A549 (cell line): ENCODE results near the gene UACA. TPM values are rescaled to one million over a fixed set of nuclear protein-coding genes. Genes with fewer than 3 reads are reported as not detected.

Experiments
- ATAC-seq, 2 experiments: fragments of 200-7000 bp in 1 of 2; fragments of >200 bp in 1 of 2; cut with Nextera tagmentation in 1 of 2; cut with Tn5 transposase in 1 of 2; 3 replicates each; pipeline versions ENCODE4 v1.8.0 to v1.9.1; 2018 to 2020; ENCODE audit warnings: mild to moderate bottlenecking in 1 of 2, moderate library complexity in 1 of 2
- CTCF ChIA-PET: fragments of 300-600 bp; sonication (Branson Sonifier 250); formaldehyde crosslinking; extraction: SDS; loops from one replicate; lab custom pipeline; 2021; ENCODE audit warnings: antibody characterized with exemption, inconsistent platforms; lab: Yijun Ruan, JAX
- POLR2A ChIA-PET: fragments of 350-600 bp; formaldehyde crosslinking; extraction: SDS; loops from one replicate; lab custom pipeline; 2021; ENCODE audit warnings: antibody characterized with exemption, inconsistent platforms; lab: Yijun Ruan, JAX
- DNase-seq, 2 experiments: peaks; one replicate each; pipeline versions ENCODE4 v3.0.0 to v3.0.0-alpha.2; 2011 to 2016; ENCODE audit warnings: low read depth in 1 of 2, low spot score in 1 of 2
- FAIRE-seq: peaks from 2 replicates; lab custom pipeline; 2011; peaks lifted over from hg19 to GRCh38; lab: Jason Lieb, UNC
- H3K27ac ChIP-seq, 2 experiments: fragments of >200 bp; sonication (Bioruptor Twin); formaldehyde crosslinking; 3 replicates each; pipeline ENCODE4 v1.5.1; 2016 to 2017
- H3K4me1 ChIP-seq: fragments of >200 bp; sonication (Bioruptor Twin); formaldehyde crosslinking; 3 replicates; pipeline ENCODE4 v1.6.1; 2016
- H3K4me2 ChIP-seq: fragments of >200 bp; sonication (Bioruptor Twin); formaldehyde crosslinking; 3 replicates; pipeline ENCODE4 v1.6.1; 2016
- H3K4me3 ChIP-seq: fragments of >200 bp; sonication (Bioruptor Twin); formaldehyde crosslinking; 3 replicates; pipeline ENCODE4 v1.5.1; 2016
- H3K9me3 ChIP-seq: fragments of >200 bp; sonication (Bioruptor Twin); formaldehyde crosslinking; 3 replicates; pipeline ENCODE4 v1.6.1; 2016
- ATOH8 ChIP-seq: fragments of 250-450 bp; sonication (Bioruptor Pico); IDR thresholded peaks from 2 replicates; pipeline ENCODE4 v1.5.0; 2020; ENCODE audit warnings: low read depth, mild to moderate bottlenecking, moderate library complexity
- CBX8 ChIP-seq: fragments of 200-600 bp; sonication (generic); IDR thresholded peaks from 2 replicates; pipeline ENCODE4 v1.6.1; 2016
- CEBPB ChIP-seq, 2 experiments: fragments of >200 bp in 1 of 2; sonication (Bioruptor Twin) in 1 of 2; formaldehyde crosslinking in 1 of 2; IDR thresholded peaks; 2 replicates each; pipeline ENCODE4 v1.6.1; 2012 to 2016
- CHD4 ChIP-seq: fragments of 200-600 bp; sonication (generic); IDR thresholded peaks from 2 replicates; pipeline ENCODE4 v1.6.1; 2016; ENCODE audit warnings: antibody characterized with exemption, mild to moderate bottlenecking, borderline replicate concordance
- CTCF ChIP-seq: fragments of >200 bp; sonication (Bioruptor Twin); formaldehyde crosslinking; IDR thresholded peaks from 3 replicates; pipeline ENCODE4 v1.5.1; 2016
- EHF ChIP-seq: fragments of 250-450 bp; sonication (Bioruptor Pico); IDR thresholded peaks from 2 replicates; pipeline ENCODE4 v1.5.0; 2020; ENCODE audit warnings: mild to moderate bottlenecking
- ESRRA ChIP-seq: fragments of 150-350 bp; IDR thresholded peaks from 2 replicates; pipeline ENCODE4 v1.6.1; 2014; ENCODE audit warnings: mild to moderate bottlenecking, low read length, borderline replicate concordance
- FOXS1 ChIP-seq: fragments of 250-450 bp; sonication (Bioruptor Pico); IDR thresholded peaks from 2 replicates; pipeline ENCODE4 v1.5.0; 2020; ENCODE audit warnings: mild to moderate bottlenecking, moderate library complexity
- HDAC2 ChIP-seq: fragments of 200-600 bp; sonication (generic); IDR thresholded peaks from 2 replicates; pipeline ENCODE4 v1.6.1; 2016
- JUNB ChIP-seq: fragments of >200 bp; sonication (Bioruptor Twin); formaldehyde crosslinking; IDR thresholded peaks from 2 replicates; pipeline ENCODE4 v1.6.1; 2016
- KDM5A ChIP-seq: fragments of 200-600 bp; sonication (generic); IDR thresholded peaks from 2 replicates; pipeline ENCODE4 v1.6.1; 2016; ENCODE audit warnings: antibody characterized with exemption, mild to moderate bottlenecking
- MAX ChIP-seq: IDR thresholded peaks from 2 replicates; pipeline ENCODE4 v1.6.1; 2012
- MAZ ChIP-seq: fragments of 150-350 bp; IDR thresholded peaks from 2 replicates; pipeline ENCODE4 v1.6.1; 2014; ENCODE audit warnings: antibody characterized with exemption, low read depth, low read length, borderline replicate concordance
- MYC ChIP-seq: IDR thresholded peaks from 2 replicates; pipeline ENCODE4 v1.6.1; 2012; ENCODE audit warnings: mild to moderate bottlenecking, inconsistent platforms, low read length, improper control_type of control experiment, borderline replicate concordance
- NR3C1 ChIP-seq: fragments of >200 bp; sonication (Bioruptor Twin); formaldehyde crosslinking; IDR thresholded peaks from 3 replicates; pipeline ENCODE4 v1.6.1; 2017
- POLR2AphosphoS2 ChIP-seq: conservative IDR thresholded peaks from 2 replicates; pipeline ENCODE4 v1.6.1; 2012; ENCODE audit warnings: low read length, improper control_type of control experiment, inconsistent platforms
- RCOR1 ChIP-seq: fragments of 150-350 bp; IDR thresholded peaks from 2 replicates; pipeline ENCODE4 v1.6.1; 2014; ENCODE audit warnings: antibody characterized with exemption, low read length, low read depth
- RNF2 ChIP-seq: fragments of 200-600 bp; sonication (generic); IDR thresholded peaks from 2 replicates; pipeline ENCODE4 v1.6.1; 2016; ENCODE audit warnings: low read depth, mild to moderate bottlenecking, antibody characterized with exemption, moderate library complexity, borderline replicate concordance
- SMC3 ChIP-seq: fragments of >200 bp; sonication (Bioruptor Twin); formaldehyde crosslinking; IDR thresholded peaks from 3 replicates; pipeline ENCODE4 v1.6.1; 2018; ENCODE audit warnings: inconsistent platforms
- TP53 ChIP-seq: fragments of 250-450 bp; sonication (Bioruptor Pico); IDR thresholded peaks from 2 replicates; pipeline ENCODE4 v1.5.0; 2021; ENCODE audit warnings: mild to moderate bottlenecking, moderate library complexity
- ZFP36 ChIP-seq: fragments of 450-650 bp; IDR thresholded peaks from 2 replicates; pipeline ENCODE4 v1.6.1; 2014; ENCODE audit warnings: borderline replicate concordance; ENCODE audit not compliant: partially characterized antibody
- ZNF302 ChIP-seq: fragments of 250-450 bp; sonication (Bioruptor Pico); IDR thresholded peaks from 2 replicates; pipeline ENCODE4 v1.9.0; 2021; ENCODE audit warnings: inconsistent platforms, mild to moderate bottlenecking, moderate library complexity
- ZSCAN20 ChIP-seq: fragments of 250-450 bp; sonication (Bioruptor Pico); IDR thresholded peaks from 2 replicates; pipeline ENCODE4 v1.8.0; 2022; ENCODE audit warnings: mild to moderate bottlenecking, moderate library complexity
- WGBS: methylation state at CpG from one replicate; pipeline ENCODE4 v1.1.6; 2017; ENCODE audit errors: missing lambda C conversion rate; 5-methylcytosine and 5-hydroxymethylcytosine counted together
- polyA plus RNA-seq, 4 experiments: library from polyadenylated mRNA; depleted of rRNA in 3 of 4; stranded (reverse); fragments of >200 nt; fragmentation: RNase III in 1 of 4; extraction: RNeasy Plus Mini Kit Qiagen cat#74134 plus additional on column Dnase treatment in 1 of 4; gene quantifications; 2 replicates in 3 of 4; 3 replicates in 1 of 4; pipeline ENCODE4 v1.2.3, GENCODE V29; 2011 to 2017

UACA gene
- polyA plus RNA-seq, 2 of the 4 experiments (the other 2 are of a cell fraction): 31.9 to 80.4 TPM

- Histone ChIP-seq H3K9me3 (no peaks in the 10 kb centered on the region), H3K27ac (peak overlapping the region; percentile 70 to 82), H3K4me3 (no peak overlapping the region), H3K4me2 (peak overlapping the region; percentile 71), H3K4me1 (peaks cover 77% of the 10 kb centered on the region)
- 37% methylated on average over 3 of the region's 3 CpGs for WGBS
- DNase-seq (no peak), FAIRE-seq (no peak), ATAC-seq (peak; percentile 4 to 6; a peak in 3 of 6 replicates)
- POLR2A ChIA-PET: interaction anchor here (1.4 kb wide), 1 partner anchor 19 kb away, joined by 7 read pairs; the partner anchor contains the start of gene UACA
- CTCF ChIA-PET: interaction anchor here (1.1 to 3.8 kb wide), 4 partner anchors 10 to 103 kb away, joined by 5 to 32 read pairs (median 5); no protein-coding TSS in a partner anchor
- TF ChIP-seq MYC (no peak), POLR2AphosphoS2 (no peak), RCOR1 (no peak), TP53 (CRISPR knock-in tag) (no peak), KDM5A (no peak), CBX8 (no peak), EHF (no peak), ZNF302 (CRISPR knock-in tag) (no peak), MAX (no peak)
These were observed 19.7 kb upstream of the UACA start for GRCh38 chr15:70783041-70783440.

- Histone ChIP-seq H3K4me1 (peaks cover 70% of the 10 kb centered on the region), H3K27ac (peak overlapping the region; percentile 31 to 65; a peak in 5 of 6 replicates), H3K4me2 (peak overlapping the region; percentile 9; the same call in 2 of the 3 replicates), H3K9me3 (no peaks in the 10 kb centered on the region), H3K4me3 (no peak overlapping the region)
- TF ChIP-seq SMC3 (no peak), JUNB (no peak), ATOH8 (CRISPR knock-in tag) (no peak), NR3C1 (no peak), HDAC2 (no peak), MAZ (no peak), ESRRA (no peak), FOXS1 (CRISPR knock-in tag) (no peak), RNF2 (no peak), ZFP36 (no peak), CTCF (no peak), CEBPB (IDR thresholded peaks at IDR 0.05) (no peak), CHD4 (no peak), ZSCAN20 (no peak)
- ChIA-PET POLR2A (no interaction called here), CTCF (interaction anchor here (0.8 to 3.2 kb wide), 5 partner anchors 11 to 59 kb away, joined by 3 to 19 read pairs (median 4); no protein-coding TSS in a partner anchor)
- DNase-seq (peak in 1 of 2 experiments; percentile 48), ATAC-seq (peak in 1 of 2 experiments; percentile 21; a peak in 3 of 6 replicates), FAIRE-seq (no peak)
- 72% methylated on average over 5 of the region's 5 CpGs for WGBS
These were observed 17.9 kb upstream of the UACA start for GRCh38 chr15:70781236-70781635.
